Left ventricle myocardium superior (tissue), 1 donor: Measurements from ENCODE around the gene NEB. TPM values are rescaled to one million over a fixed set of nuclear protein-coding genes. Genes with fewer than 3 reads are reported as not detected.
"Not testable (repeated sequence)": the region's sequence is repeated elsewhere in the genome, so short reads cannot be mapped to it uniquely, and the experiment has no call there.

ENCODE experiments used
- ATAC-seq: fragments of 200-7000 bp; cut with Tn5 transposase; one replicate; pipeline ENCODE4 v1.9.1; 2020; ENCODE audit warnings: mild to moderate bottlenecking, moderate library complexity
- DNase-seq: peaks from one replicate; pipeline ENCODE4 v3.0.0-alpha.2; 2020
- intact Hi-C: fragments of 100-400 bp; cut with micrococcal nuclease; formaldehyde crosslinking; loops from one replicate; pipeline ENCODE4 v1.11.0; 2022
- total RNA-seq: library from RNA; stranded (reverse); fragmentation: NEBNext Ultra II Directional; extraction: Animal tissue kit (Norgen Biotek cat#: 25700); gene quantifications from one replicate; pipeline ENCODE4 v1.2.1, GENCODE V29; 2021
- donor health status: DM: no; HTN: yes; CAD: no; lungs with severe emphysema.

The NEB gene
- total RNA-seq, 1 donor from 2014 or later = 0.55 TPM

DNA sequence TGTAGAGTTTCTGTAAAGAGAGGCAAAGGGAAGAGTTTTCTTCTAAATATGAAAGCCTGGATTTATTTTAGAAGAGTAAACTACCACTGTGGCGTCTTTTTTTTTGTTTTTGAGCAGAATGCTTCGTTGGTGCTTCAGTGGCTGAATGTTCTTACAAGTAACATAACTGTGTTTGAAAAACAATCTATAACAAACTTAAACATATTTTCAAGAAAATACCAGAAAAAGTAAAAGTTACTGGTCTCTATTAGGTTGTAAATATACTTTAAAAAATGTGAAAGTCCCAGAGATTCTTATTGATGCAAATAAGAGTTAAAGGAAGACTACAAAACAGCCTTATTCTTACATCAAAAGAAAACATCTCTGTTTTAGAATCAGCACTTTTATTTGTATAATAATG is 76.2 kb downstream of the NEB start:
- no peak for DNase-seq
- no peak for ATAC-seq
- intact Hi-C loops = no loop called here

DNA sequence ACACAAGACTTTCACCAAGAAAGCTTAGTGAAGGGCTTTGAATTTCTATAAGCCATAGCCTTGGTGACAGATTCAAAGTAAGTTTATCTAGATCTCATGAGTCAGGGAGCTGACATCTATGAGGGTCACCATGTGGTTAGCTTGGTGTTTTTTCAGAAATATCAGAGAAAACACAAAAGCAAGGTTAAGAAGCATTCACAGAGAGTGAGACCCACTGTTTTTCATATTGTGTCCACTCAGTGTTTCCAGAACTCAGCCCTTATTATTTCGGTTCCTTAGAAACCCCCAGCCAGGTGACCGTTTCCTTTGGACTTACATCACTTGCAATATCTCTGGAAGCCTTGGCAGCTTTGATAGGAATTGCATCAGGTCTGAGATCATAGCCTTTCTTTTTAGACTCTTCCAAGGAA is 76.6 kb downstream of the NEB start:
- ATAC-seq (no peak), DNase-seq (no peak)
- intact Hi-C loops = no loop called here

DNA sequence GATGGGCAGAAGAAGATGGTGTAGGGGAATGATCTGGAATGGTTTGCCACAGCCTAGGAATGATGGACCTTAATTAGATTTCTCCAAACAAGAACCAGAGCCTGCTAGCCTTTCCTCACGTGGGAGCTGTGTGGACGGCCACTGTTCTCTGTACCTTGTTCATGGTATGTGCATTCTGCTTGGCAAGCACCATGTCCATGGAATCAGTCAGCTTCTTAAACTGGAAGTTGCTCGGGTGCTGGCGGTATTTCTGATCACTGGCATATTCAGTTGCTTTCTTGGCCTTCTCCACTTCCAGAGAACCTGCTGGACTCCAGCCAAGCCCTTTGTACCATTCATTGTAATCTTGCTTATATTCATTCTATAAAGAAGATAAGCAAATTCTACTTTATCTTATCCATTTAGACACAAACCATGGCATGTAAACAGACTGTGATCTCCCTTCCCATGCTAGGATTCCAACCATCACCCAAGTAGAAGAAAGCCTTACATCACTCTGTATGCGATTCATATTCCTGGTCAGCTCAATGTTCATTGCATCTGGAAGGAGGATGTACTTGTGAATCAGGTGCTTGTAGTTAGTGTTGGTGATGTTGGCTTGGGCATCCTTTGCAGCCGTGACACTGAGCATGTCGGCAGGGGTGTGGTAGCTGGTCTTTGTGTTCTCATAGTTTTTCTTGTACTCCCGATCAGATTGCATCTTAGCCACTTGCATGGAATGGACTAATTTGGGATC is 78.4 kb downstream of the NEB start:
- no peak for DNase-seq
- no peak for ATAC-seq
- intact Hi-C loops = no loop called here

DNA sequence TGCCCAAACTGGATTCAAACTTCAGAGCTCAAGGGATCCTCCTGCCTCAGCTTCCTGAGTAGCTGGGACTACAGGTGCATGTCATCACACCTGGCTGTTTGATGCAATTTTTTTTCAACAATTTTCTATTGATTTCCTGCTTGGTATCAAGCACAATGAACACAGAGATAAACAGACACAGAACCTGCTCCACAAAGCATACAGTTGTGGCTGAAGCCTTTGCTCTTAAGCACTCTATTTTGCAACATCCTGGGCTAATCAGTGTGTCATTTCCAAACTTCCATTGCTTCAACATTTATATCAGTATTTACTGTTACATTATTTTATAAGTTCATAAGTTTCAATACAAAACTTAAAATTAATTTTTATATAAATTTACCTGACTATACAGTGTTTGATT is 79.4 kb downstream of the NEB start:
- intact Hi-C loops = no loop called here
- ATAC-seq (no peak), DNase-seq (no peak)

DNA sequence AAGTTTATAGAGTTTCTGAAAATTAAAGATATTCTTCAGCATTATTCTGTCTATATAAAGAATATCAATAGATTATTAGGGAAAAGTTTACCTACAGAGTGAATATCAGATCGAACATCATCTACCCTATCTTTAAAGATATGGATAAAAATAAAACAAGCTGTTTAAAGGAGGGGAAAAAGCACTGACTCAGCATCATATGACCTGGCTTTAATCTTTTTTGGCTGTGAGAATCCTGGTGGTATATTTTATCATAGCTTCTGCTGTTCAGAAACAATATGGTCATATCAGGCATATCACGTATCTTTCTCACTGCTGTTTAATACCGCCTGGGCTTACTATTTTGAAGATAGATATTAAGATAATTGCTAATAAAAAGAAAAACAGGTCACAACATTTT is 80.2 kb downstream of the NEB start:
- DNase-seq = no peak
- ATAC-seq = no peak
- intact Hi-C loops = no loop called here

DNA sequence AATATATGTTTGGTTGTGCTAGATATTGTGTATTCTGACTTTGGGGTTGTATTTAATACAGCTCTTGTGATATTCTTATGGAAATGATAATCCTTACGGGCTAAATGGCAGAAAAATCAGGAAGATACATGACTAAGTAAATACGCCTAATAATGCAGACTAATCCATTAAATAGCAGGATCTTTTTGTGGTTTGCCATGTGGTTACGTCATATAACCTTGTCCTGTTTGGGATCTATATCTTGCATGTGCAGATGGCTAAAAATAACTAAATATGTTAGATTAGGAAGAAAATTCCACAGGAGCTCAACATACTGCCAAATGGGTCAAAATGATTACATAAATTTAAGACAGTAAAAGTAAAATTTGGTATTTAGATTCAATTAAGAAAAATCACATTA is 83.0 kb downstream of the NEB start:
- intact Hi-C loops = no loop called here
- DNase-seq = no peak
- no peak for ATAC-seq

DNA sequence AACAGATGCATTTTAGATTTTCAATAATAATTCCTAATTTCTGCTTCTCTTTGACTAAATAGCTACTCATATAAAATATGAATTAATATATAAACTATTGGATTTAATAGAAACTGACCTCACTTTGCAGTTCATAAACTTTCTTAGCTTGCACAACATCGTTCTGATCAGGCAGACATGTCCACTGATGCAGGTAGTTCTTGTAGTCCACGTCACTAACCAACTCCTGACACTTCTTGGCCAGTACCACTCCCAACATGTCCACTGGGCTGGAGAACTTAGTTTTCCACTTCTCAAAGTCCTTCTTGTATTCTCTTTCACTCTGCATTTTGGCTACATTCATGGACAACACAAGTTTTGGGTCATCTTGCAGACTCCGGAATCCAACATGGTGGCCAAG is 83.8 kb downstream of the NEB start:
- ATAC-seq = no peak
- no peak for DNase-seq
- intact Hi-C loops = no loop called here

DNA sequence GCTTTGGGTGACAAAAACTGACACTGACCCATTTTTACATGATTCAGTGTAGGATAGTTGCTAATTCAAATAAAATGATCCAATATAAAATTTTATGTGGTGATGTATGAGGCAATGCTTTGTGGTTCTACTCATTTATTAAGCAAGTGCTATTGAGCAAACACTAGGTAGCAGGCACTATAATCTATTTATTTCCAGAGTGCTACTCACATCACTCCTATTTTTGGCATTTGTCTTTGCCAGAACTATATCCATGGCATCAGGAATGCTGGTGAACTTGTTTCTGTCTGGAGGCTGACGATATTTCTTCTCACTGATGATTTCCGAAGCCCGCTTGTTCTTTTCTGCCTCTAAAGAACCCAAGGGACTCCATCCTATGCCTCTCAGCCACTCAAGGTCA is 84.3 kb downstream of the NEB start:
- peak; percentile 81 for ATAC-seq
- intact Hi-C loops = no loop called here

DNA sequence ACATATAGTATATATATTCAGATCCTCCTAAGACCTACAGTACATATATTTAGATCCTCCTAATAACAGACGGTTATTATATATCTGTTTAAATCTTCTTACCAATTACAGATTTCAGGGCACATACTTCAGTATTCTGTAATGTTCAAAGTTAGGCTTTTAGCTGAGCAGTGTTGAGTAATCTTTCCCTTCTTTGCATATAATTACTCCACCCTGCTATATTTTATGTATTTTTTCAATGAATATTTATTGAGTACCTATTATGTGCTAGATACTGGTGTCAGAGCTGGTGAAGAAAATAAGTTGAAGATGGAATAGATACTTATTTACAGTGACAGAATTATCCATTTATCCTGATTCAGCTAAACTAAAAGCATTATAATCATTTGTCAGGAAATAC is 84.9 kb downstream of the NEB start:
- DNase-seq (no peak), ATAC-seq (no peak)
- intact Hi-C loops = no loop called here

More for the DNA sequence above, 84.3 kb downstream of the NEB start:
- DNase-seq = no peak

DNA sequence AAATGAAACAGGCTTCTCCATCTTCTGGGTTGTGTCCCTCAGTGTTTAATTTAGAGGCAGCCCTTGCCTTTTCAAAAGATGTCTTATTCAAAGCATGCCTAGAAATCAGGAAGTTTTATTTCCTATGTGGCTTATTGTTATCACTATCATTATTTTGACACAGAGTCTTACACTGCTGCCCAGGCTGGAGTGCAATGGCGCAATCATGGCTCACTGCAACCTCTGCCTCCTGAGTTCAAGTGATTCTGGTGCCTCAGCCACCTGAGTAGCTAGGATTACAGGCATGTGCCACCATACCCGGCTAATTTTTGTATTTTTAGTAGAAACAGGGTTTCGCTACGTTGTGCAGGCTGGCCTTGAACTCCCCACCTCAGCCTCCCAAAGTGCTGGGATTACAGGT is 87.8 kb downstream of the NEB start:
- intact Hi-C loops, ATAC-seq, DNase-seq: not testable (repeated sequence)

DNA sequence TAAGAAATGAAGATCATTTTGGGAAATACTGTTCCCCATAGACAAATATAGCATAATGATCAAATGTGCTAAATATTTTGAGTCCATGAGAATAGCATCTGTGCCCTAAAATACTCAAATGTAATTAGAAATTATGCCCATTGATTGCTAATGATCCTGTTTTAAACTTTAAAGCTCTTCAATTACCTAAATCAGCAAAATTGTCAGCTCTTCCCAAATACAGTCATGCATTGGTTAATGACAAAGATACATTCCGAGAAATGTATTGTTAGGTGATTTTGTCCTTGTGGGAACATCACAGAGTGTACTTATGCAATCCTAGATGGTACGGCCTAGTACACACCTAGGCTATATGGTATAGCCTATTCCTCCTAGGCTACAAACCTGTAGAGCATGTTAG is 89.7 kb downstream of the NEB start:
- ATAC-seq (no peak), DNase-seq (no peak)
- intact Hi-C loops = no loop called here

DNA sequence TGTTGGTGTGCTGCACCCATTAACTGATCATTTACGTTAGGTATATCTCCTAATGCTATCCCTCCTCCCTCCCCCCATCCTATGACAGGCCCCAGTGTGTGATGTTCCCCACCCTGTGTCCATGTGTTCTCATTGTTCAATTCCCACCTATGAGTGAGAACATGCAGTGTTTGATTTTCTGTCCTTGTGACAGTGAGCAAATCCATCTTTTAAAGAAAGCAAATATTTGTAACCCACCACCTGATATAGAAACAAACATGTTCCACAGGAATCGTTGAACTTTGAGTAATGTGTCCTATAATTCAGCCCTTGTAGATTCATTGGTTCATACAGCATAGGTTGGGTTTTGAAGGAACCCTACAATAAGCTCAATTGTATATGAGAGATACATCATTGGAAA is 92.4 kb downstream of the NEB start:
- ATAC-seq = not testable (repeated sequence)

DNA sequence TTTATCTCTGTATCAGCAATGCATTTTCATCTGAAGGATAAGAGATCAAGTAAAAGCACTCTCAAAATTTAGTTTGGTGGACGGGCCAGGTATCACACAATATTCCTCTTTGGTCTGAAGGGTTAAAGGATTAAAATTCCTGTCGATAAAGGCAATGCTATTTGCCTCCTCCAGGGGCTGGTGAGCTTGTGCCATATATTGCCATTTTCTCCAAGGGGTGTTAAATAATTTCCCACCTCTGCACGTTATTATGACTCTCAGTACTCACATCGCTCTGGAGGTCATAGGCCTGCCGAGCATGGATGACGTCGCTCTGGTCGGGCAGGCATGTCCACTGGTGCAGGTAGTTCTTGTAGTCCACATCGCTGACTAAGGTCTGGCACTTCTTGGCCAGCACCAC is 94.2 kb downstream of the NEB start:
- no peak for DNase-seq
- ATAC-seq = no peak
- intact Hi-C loops = no loop called here

More for the DNA sequence above, 92.4 kb downstream of the NEB start:
- intact Hi-C loops, DNase-seq: not testable (repeated sequence)

DNA sequence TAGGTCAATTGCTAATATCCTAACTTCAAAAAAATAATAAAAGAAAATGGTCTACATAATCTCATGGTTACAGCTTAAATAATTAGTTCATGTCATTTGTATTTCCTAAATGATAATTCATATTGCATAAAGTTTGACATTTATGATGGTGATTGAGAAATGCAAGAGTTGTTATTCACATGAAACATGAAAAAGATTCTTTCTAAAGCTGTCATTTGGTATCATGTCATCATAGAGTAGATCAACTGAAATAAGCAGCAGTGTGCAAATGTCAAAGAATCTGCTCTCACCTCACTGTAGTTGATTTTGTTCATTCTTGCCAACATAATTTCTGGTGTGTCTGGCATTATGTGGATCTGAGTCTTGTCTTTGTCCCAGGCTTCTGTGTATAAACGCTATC is 95.3 kb downstream of the NEB start:
- no peak for DNase-seq
- no peak for ATAC-seq
- intact Hi-C loops = no loop called here

DNA sequence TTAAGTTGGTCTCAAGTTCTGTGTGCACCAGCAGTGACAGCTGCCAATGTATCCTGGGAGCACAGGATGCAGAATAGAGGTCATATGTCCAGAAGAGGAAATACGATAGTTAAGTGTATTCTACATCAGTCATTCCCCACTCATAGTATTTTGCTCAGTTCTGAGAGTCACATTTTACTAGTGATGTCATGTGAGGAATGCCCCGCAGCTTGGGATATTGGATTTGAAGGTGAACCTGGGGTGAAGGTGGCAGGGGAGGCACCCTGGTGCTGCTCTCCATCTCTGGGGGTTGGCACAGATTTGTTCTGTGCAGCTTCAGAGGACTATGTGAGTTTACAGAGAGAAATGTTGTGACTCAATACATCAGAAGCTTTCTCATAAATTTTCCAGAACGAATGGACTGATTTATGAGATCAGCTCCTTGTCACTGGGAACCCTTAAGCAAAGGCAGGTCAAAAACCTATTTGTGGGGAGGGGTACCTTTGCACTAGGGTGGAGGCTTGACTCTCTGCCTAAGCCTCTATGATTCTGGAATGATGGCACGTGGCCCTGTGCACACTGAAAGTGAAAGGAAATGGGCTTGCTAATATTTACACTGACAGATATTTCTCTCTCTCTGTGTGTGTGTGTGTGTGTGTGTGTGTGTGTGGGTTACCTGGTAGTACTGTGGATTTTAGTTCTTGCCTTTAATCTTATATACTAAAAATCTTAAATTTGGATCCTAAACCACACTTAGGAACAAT is 95.9 kb downstream of the NEB start:
- ATAC-seq (no peak), DNase-seq (no peak)
- intact Hi-C loops = no loop called here

DNA sequence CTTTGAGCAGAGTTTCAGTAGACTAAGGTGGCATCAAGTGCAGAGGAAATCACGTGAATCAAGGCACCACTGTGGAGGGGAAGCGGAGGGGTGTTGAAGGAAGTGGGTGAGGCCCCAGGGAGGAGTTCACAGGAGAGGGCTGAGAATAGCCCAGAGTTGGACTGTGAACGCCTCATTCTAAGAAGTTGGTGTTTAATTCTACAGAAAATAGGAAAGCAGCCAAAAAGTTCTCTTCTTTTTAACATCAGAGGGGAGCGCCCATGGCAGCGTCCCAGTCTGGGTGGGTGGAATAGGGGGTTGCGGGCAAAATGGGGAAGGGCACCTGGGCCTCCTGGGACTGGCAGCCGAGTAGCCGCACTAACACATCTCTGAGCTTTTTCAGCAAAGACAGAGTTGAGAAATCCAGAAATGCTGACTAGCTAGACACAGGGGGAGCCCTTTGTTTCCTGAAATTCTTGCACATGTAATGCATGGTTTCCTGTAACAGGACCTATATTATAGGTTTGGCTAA is 97.0 kb downstream of the NEB start:
- ATAC-seq (peak; percentile 55), DNase-seq (no peak)
- intact Hi-C loops = no loop called here

DNA sequence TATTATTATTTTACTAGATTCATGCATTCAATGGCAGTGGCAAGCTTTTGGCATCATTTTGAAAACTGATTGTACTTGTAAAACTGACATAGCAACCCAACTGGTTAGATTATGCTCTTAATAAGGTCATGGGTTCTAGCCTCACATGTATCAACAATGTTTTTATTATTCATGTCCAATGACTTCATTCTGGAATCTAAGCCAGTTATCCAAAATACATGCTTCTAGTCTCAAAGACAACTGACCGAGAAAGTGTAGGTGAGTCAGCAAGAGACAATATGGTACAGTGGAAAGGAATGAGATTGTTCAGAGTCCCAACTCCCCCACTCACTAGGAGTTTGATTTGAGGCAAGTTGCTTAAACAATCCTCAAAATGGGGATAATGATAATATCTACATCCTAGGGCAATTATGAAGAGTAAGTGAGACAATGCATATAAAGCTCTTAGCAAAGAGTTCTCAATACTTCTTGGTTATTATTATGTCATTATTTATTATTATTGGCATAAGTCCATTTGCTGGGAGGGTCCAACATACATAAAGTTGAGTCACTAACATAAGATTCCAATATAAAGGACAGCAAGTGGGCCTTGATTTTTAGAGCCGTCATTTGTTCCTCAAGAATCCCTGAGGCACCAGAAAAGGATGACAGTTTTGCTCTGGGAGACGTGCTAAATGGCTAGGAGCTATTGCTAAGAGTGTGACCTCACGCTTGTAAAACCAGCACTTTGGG is 99.4 kb downstream of the NEB start:
- no peak for ATAC-seq
- intact Hi-C loops = no loop called here
- DNase-seq = no peak

DNA sequence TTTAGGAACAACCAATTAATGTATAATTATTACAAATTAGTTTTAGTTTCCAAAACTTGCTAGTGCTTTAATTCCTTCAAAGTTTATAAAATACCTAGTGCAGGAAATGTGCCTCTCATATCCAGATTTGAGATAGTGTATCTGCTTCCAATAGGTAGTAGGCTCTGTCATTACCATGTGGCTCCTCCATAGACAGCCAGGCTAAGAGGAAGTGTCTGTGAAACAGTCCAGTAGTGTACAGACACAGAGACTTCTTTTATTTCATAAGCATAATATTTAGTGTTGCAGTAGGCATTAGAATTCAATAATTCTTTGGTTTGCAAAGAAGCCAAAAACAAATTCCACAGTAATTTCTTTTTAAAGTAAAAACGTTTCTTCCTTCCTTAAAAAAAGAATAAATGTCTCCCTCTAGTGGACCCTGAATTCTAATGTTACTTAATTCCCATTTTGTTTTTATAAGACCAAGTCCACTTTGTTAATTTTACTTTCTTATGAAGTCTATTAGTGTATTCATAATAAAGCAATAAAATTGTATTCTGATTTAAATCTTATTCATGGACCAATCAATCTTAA is 101.2 kb downstream of the NEB start:
- no peak for ATAC-seq
- intact Hi-C loops = no loop called here
- DNase-seq = no peak

DNA sequence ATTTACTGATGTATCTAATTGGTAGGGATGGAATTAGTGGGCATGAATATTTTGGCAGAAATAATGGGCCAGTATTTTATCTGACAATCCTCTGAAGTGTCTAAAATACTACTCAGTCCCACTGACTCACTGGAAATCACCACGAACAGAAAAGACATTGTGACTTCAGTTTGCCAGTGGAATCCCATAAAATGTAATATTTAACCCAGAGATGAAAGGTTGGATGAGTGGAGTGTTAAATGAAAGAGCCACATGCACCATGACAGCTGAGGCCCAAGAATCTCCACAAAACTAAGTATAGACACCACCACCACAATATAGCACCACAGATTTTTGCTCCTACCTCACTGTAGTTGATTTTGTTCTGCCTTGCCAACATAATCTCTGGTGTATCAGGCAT is 103.9 kb downstream of the NEB start:
- ATAC-seq = no peak
- intact Hi-C loops = no loop called here
- no peak for DNase-seq

DNA sequence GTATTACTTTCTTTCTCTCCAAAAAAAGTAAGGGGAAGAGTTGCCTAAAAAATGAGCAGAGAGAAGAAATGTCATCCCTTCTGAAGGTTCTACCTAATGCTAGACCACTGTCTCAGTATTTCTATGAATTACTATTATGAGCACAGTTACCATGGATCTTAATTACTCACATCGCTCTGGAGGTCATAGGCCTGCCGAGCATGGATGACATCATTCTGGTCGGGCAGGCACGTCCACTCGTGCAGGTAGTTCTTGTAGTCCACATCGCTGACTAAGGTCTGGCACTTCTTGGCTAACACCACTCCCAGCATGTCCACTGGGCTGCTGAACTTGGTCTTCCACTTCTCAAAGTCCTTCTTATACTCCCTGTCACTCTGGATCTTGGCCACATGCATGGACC is 106.9 kb downstream of the NEB start:
- intact Hi-C loops = no loop called here
- no peak for ATAC-seq
- DNase-seq = no peak
